H9 (cell line): Measurements from ENCODE around the gene ZNF823. TPM values are rescaled to one million over a fixed set of nuclear protein-coding genes. Genes with fewer than 3 reads are reported as not detected.

Experiments
- DNase-seq: peaks from one replicate; pipeline ENCODE4 v3.0.0-alpha.2; 2017
- H2AFZ ChIP-seq: one replicate; pipeline ENCODE4 v1.6.1; 2013; ENCODE audit warnings: mild to moderate bottlenecking, low read length, control low read depth, moderate library complexity
- H2AK5ac ChIP-seq: 2 replicates; pipeline ENCODE4 v1.6.1; 2013; ENCODE audit warnings: low read length, control low read depth, mixed read lengths; ENCODE audit not compliant: insufficient read length
- H2BK120ac ChIP-seq: one replicate; pipeline ENCODE4 v1.6.1; 2013; ENCODE audit warnings: low read depth, mild to moderate bottlenecking, low read length, control low read depth, inconsistent platforms; ENCODE audit not compliant: poor library complexity, severe bottlenecking
- H2BK12ac ChIP-seq: 2 replicates; pipeline ENCODE4 v1.6.1; 2013; ENCODE audit warnings: low read length, control low read depth, mixed read lengths, low read depth; ENCODE audit not compliant: insufficient read length
- H2BK15ac ChIP-seq: 2 replicates; pipeline ENCODE4 v1.6.1; 2013; ENCODE audit warnings: low read depth, low read length, control low read depth
- H2BK20ac ChIP-seq: one replicate; pipeline ENCODE4 v1.6.1; 2013; ENCODE audit warnings: low read depth, mild to moderate bottlenecking, low read length, control low read depth, inconsistent platforms; ENCODE audit not compliant: poor library complexity, severe bottlenecking
- H2BK5ac ChIP-seq: 2 replicates; pipeline ENCODE4 v1.6.1; 2013; ENCODE audit warnings: low read length, control low read depth, mixed read lengths; ENCODE audit not compliant: insufficient read length
- H3K14ac ChIP-seq: 2 replicates; pipeline ENCODE4 v1.6.1; 2013; ENCODE audit warnings: low read length, control low read depth; ENCODE audit not compliant: insufficient read depth
- H3K18ac ChIP-seq: 2 replicates; pipeline ENCODE4 v1.6.1; 2013; ENCODE audit warnings: low read depth, mild to moderate bottlenecking, mixed read lengths, low read length, control low read depth; ENCODE audit not compliant: insufficient read length
- H3K23ac ChIP-seq: 2 replicates; pipeline ENCODE4 v1.6.1; 2013; ENCODE audit warnings: low read length, control low read depth, mixed read lengths, low read depth; ENCODE audit not compliant: insufficient read length
- H3K23me2 ChIP-seq: 2 replicates; pipeline ENCODE4 v1.6.1; 2013; ENCODE audit warnings: low read depth, mild to moderate bottlenecking, mixed read lengths, low read length, control low read depth; ENCODE audit not compliant: insufficient read length, poor library complexity, severe bottlenecking
- H3K27ac ChIP-seq: 2 replicates; pipeline ENCODE4 v1.5.1; 2013; ENCODE audit warnings: low read length, control low read depth, mixed read lengths, low read depth; ENCODE audit not compliant: insufficient read length
- H3K27me3 ChIP-seq: 2 replicates; pipeline ENCODE4 v1.6.1; 2013; ENCODE audit warnings: low read length, control low read depth, inconsistent platforms; ENCODE audit not compliant: insufficient read depth
- H3K4ac ChIP-seq: 2 replicates; pipeline ENCODE4 v1.6.1; 2013; ENCODE audit warnings: low read depth, mild to moderate bottlenecking, control low read depth, inconsistent platforms, low read length, moderate library complexity
- H3K4me1 ChIP-seq: 2 replicates; pipeline ENCODE4 v1.6.1; 2013; ENCODE audit warnings: low read length, control low read depth, inconsistent platforms; ENCODE audit not compliant: insufficient read depth
- H3K4me2 ChIP-seq: 2 replicates; pipeline ENCODE4 v1.6.1; 2013; ENCODE audit warnings: low read length, control low read depth, mixed read lengths; ENCODE audit not compliant: insufficient read length, insufficient read depth
- H3K56ac ChIP-seq: 2 replicates; pipeline ENCODE4 v1.6.1; 2013; ENCODE audit warnings: low read depth, mild to moderate bottlenecking, mixed read lengths, low read length, control low read depth; ENCODE audit not compliant: insufficient read length
- H3K79me1 ChIP-seq: 2 replicates; pipeline ENCODE4 v1.6.1; 2013; ENCODE audit warnings: low read depth, mild to moderate bottlenecking, moderate library complexity, low read length, control low read depth, inconsistent platforms; ENCODE audit not compliant: insufficient read depth, poor library complexity, severe bottlenecking
- H3K79me2 ChIP-seq: 2 replicates; pipeline ENCODE4 v1.6.1; 2013; ENCODE audit warnings: low read length, control low read depth, inconsistent platforms; ENCODE audit not compliant: insufficient read depth
- H3K9ac ChIP-seq: 2 replicates; pipeline ENCODE4 v1.6.1; 2013; ENCODE audit warnings: low read length, control low read depth, mixed read lengths; ENCODE audit not compliant: insufficient read length; ENCODE audit errors: extremely low read depth
- H3K9me3 ChIP-seq: one replicate; pipeline ENCODE4 v1.6.1; 2013; ENCODE audit warnings: low read depth, low read length, inconsistent platforms; ENCODE audit not compliant: control insufficient read depth
- H3T11ph ChIP-seq: one replicate; pipeline ENCODE4 v1.6.1; 2013; ENCODE audit warnings: mild to moderate bottlenecking, low read length, control low read depth, inconsistent platforms
- H4K20me1 ChIP-seq: one replicate; pipeline ENCODE4 v1.6.1; 2013; ENCODE audit not compliant: control insufficient read depth, insufficient read length, insufficient read depth
- H4K5ac ChIP-seq: 2 replicates; pipeline ENCODE4 v1.6.1; 2013; ENCODE audit warnings: low read depth, mild to moderate bottlenecking, mixed read lengths, low read length, control low read depth; ENCODE audit not compliant: insufficient read length
- H4K8ac ChIP-seq: replicated peaks from 2 replicates; pipeline ENCODE4 v1.6.1; 2013; ENCODE audit warnings: low read length, control low read depth, mixed read lengths, low read depth; ENCODE audit not compliant: insufficient read length
- H4K91ac ChIP-seq: 2 replicates; pipeline ENCODE4 v1.6.1; 2013; ENCODE audit warnings: low read depth, mild to moderate bottlenecking, moderate library complexity, mixed read lengths, low read length, control low read depth; ENCODE audit not compliant: insufficient read length
- H3K27ac Mint-ChIP-seq, 3 experiments: 2 replicates in 2 of 3; 3 replicates in 1 of 3; pipeline ENCODE4 v1.8.0; 2020 to 2021; ENCODE audit warnings: mixed read lengths in 3 of 3, mild to moderate bottlenecking in 1 of 3, moderate library complexity in 1 of 3
- H3K27me3 Mint-ChIP-seq: 2 replicates; pipeline ENCODE4 v1.8.0; 2021; ENCODE audit warnings: low read depth, mild to moderate bottlenecking, moderate library complexity, mixed read lengths
- H3K36me3 Mint-ChIP-seq, 3 experiments: 2 replicates in 2 of 3; 3 replicates in 1 of 3; pipeline ENCODE4 v1.8.0; 2020 to 2021; ENCODE audit warnings: low read depth in 3 of 3, mixed read lengths in 3 of 3; ENCODE audit not compliant: insufficient read depth in 1 of 3
- H3K4me1 Mint-ChIP-seq, 2 experiments: 2 replicates each; pipeline ENCODE4 v1.8.0; 2020; ENCODE audit warnings: mixed read lengths in 2 of 2
- H3K4me3 Mint-ChIP-seq, 2 experiments: 2 replicates in 1 of 2; 3 replicates in 1 of 2; pipeline ENCODE4 v1.8.0; 2020 to 2021; ENCODE audit warnings: mild to moderate bottlenecking in 2 of 2, mixed read lengths in 2 of 2, moderate library complexity in 1 of 2
- H3K9me3 Mint-ChIP-seq, 2 experiments: 2 replicates in 1 of 2; 3 replicates in 1 of 2; pipeline ENCODE4 v1.8.0; 2020; ENCODE audit warnings: mild to moderate bottlenecking in 2 of 2, mixed read lengths in 2 of 2, moderate library complexity in 1 of 2
- CTCF ChIP-seq: fragments of 200-600 bp; sonication (generic); conservative IDR thresholded peaks from 3 replicates; pipeline ENCODE4 v1.8.0; 2021; ENCODE audit warnings: antibody characterized with exemption, mild to moderate bottlenecking
- WGBS: extraction: QIAGEN DNeasy Blood & Tissue Kit; methylation state at CpG from one replicate; pipeline ENCODE4 v1.1.7; 2013; ENCODE audit warnings: missing lambda C conversion rate, low lambda C conversion rate, mixed read lengths; ENCODE audit not compliant: insufficient read length; ENCODE audit errors: extremely low coverage; 5-methylcytosine and 5-hydroxymethylcytosine counted together
- total RNA-seq: library from RNA; stranded (reverse); gene quantifications from 2 replicates; pipeline ENCODE4 v1.2.1, GENCODE V29; 2021

Gene ZNF823
- total RNA-seq, 1 experiment from 2014 or later: 2.5 TPM

- H3K9me3 Mint-ChIP-seq: peaks cover 68 to 71% of the 10 kb centered on the region in 2 experiments
- no peak overlapping the region for H2BK12ac ChIP-seq
Measured at GRCh38 chr19:11752244-11752736, 13.5 kb upstream of the ZNF823 start.

More at GRCh38 chr19:11752244-11752736, 13.5 kb upstream of the ZNF823 start:
- Histone ChIP-seq H2BK5ac (no peak overlapping the region), H3K27ac (no peak overlapping the region), H4K5ac (no peak overlapping the region), H3K4me1 (no peaks in the 10 kb centered on the region), H2BK15ac (no peak overlapping the region), H4K91ac (no peak overlapping the region), H3K14ac (no peak overlapping the region), H3K23me2 (no peaks in the 10 kb centered on the region), H3K9me3 (peaks cover 7% of the 10 kb centered on the region), H3K18ac (no peak overlapping the region), H3K56ac (no peak overlapping the region), H3T11ph (no peak overlapping the region), H2AK5ac (no peak overlapping the region), H4K8ac (no peak overlapping the region), H3K79me2 (no peaks in the 10 kb centered on the region), H3K4ac (no peak overlapping the region), H3K23ac (no peak overlapping the region), H4K20me1 (no peaks in the 10 kb centered on the region), H3K27me3 (no peaks in the 10 kb centered on the region), H3K79me1 (no peaks in the 10 kb centered on the region), H2BK20ac (no peak overlapping the region), H2AFZ (no peak overlapping the region), H3K9ac (no peak overlapping the region), H2BK120ac (no peak overlapping the region), H3K4me2 (no peak overlapping the region)
- DNase-seq: no peak
- H3K36me3 Mint-ChIP-seq: peaks cover 1 to 10% (median 1%) of the 10 kb centered on the region in 3 experiments; a peak in 3 of 7 replicates
- H3K27ac Mint-ChIP-seq: no peak overlapping the region
- H3K4me1 Mint-ChIP-seq: no peaks in the 10 kb centered on the region
- peaks cover 20% of the 10 kb centered on the region for H3K27me3 Mint-ChIP-seq
- no CpG with 5 or more reads among the region's 2 CpGs for WGBS
- no peak overlapping the region for H3K4me3 Mint-ChIP-seq
- TF ChIP-seq CTCF: no peak
